Measurements from ENCODE around the gene ACSL6.

GRCh38 chr5:132011622-132012343 lies at the start of gene ACSL6:
- no peak for TF ChIP-seq CTCF (IDR thresholded peaks at IDR 0.05)
- no peak for TF ChIP-seq ZFX (IDR thresholded peaks at IDR 0.05; ENCODE audit: borderline replicate concordance)
